Lung (tissue), 16 donors: ENCODE measurements around the gene NLRP4. TPM values are rescaled to one million over a fixed set of nuclear protein-coding genes. Genes with fewer than 3 reads are reported as not detected.

Source experiments
- ATAC-seq: fragments of 200-7000 bp; cut with Tn5 transposase; one replicate; pipeline ENCODE4 v1.9.1; 2020; ENCODE audit warnings: moderate number of reproducible peaks; ENCODE audit not compliant: insufficient read depth, low FRiP score
- DNase-seq, 3 donors: peaks; one replicate each; pipeline ENCODE4 v3.0.0-alpha.2; 2013 to 2017
- H3K27ac ChIP-seq, 2 donors: one replicate each; pipeline ENCODE4 v1.5.1; 2013; ENCODE audit warnings: mild to moderate bottlenecking in 2 of 2, moderate library complexity in 2 of 2, control low read depth in 1 of 2, inconsistent platforms in 1 of 2, low read depth in 1 of 2, low read length in 1 of 2
- H3K27me3 ChIP-seq, 3 donors: one replicate each; pipeline ENCODE4 v1.5.1; 2013; ENCODE audit warnings: low read length in 2 of 3; ENCODE audit not compliant: control insufficient read depth in 3 of 3, insufficient read depth in 3 of 3
- H3K36me3 ChIP-seq, 4 donors: one replicate each; pipeline ENCODE4 v1.5.1; 2013; ENCODE audit warnings: low read length in 4 of 4, mild to moderate bottlenecking in 1 of 4, moderate library complexity in 1 of 4; ENCODE audit not compliant: control insufficient read depth in 4 of 4, insufficient read depth in 4 of 4
- H3K4me1 ChIP-seq, 5 donors: one replicate each; pipeline ENCODE4 v1.5.1; 2013; ENCODE audit warnings: low read length in 5 of 5, mild to moderate bottlenecking in 2 of 5, moderate library complexity in 1 of 5; ENCODE audit not compliant: control insufficient read depth in 5 of 5, insufficient read depth in 5 of 5
- H3K4me3 ChIP-seq: one replicate; pipeline ENCODE4 v1.5.1; 2013; ENCODE audit warnings: mild to moderate bottlenecking, control low read depth, moderate library complexity
- H3K9ac ChIP-seq, 2 donors: one replicate each; pipeline ENCODE4 v1.5.1; 2013; ENCODE audit warnings: low read length in 2 of 2, control low read depth in 1 of 2; ENCODE audit not compliant: insufficient read depth in 1 of 2
- H3K9me3 ChIP-seq, 4 donors: one replicate each; pipeline ENCODE4 v1.5.1; 2013; ENCODE audit warnings: low read length in 3 of 4, mild to moderate bottlenecking in 1 of 4, moderate library complexity in 1 of 4; ENCODE audit not compliant: control insufficient read depth in 4 of 4, insufficient read depth in 3 of 4
- CTCF ChIP-seq: IDR thresholded peaks from 2 replicates; pipeline ENCODE4 v1.5.1; 2012; ENCODE audit warnings: mild to moderate bottlenecking; ENCODE audit errors: control extremely low read depth, extremely low read depth
- WGBS, 2 donors: extraction: QIAGEN DNeasy Blood & Tissue Kit; methylation state at CpG; one replicate each; pipeline ENCODE4 v1.1.7; 2013; 5-methylcytosine and 5-hydroxymethylcytosine counted together
- long read RNA-seq, 5 donors: transcript quantifications; one replicate each; lab custom pipeline, GENCODE V29; 2026
- polyA plus RNA-seq, 2 donors: library from polyadenylated mRNA; stranded (reverse); fragments of 200-250 nt; gene quantifications; one replicate each; pipeline ENCODE4 v1.2.1, GENCODE V29; 2013
- total RNA-seq, 2 donors: library from RNA; depleted of rRNA in 1 of 2; stranded (reverse); fragments of >200 nt in 1 of 2; gene quantifications; one replicate each; pipeline ENCODE4 v1.2.1, GENCODE V29; 2014 to 2021
- donor health status: control.
- donor health status: control.
- donor health status: Bipolar disorder and iron deficiency.
- donor health status: healthy.
- donor health status: DM: yes; HTN: yes; CAD: no.

Gene NLRP4, protein sequence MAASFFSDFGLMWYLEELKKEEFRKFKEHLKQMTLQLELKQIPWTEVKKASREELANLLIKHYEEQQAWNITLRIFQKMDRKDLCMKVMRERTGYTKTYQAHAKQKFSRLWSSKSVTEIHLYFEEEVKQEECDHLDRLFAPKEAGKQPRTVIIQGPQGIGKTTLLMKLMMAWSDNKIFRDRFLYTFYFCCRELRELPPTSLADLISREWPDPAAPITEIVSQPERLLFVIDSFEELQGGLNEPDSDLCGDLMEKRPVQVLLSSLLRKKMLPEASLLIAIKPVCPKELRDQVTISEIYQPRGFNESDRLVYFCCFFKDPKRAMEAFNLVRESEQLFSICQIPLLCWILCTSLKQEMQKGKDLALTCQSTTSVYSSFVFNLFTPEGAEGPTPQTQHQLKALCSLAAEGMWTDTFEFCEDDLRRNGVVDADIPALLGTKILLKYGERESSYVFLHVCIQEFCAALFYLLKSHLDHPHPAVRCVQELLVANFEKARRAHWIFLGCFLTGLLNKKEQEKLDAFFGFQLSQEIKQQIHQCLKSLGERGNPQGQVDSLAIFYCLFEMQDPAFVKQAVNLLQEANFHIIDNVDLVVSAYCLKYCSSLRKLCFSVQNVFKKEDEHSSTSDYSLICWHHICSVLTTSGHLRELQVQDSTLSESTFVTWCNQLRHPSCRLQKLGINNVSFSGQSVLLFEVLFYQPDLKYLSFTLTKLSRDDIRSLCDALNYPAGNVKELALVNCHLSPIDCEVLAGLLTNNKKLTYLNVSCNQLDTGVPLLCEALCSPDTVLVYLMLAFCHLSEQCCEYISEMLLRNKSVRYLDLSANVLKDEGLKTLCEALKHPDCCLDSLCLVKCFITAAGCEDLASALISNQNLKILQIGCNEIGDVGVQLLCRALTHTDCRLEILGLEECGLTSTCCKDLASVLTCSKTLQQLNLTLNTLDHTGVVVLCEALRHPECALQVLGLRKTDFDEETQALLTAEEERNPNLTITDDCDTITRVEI
- total RNA-seq (under 1 TPM in 1 of 2 donors, not detected in 1; 0.11 TPM), polyA plus RNA-seq (not detected)
- long read RNA-seq, donor 1: 0 reads
- long read RNA-seq, donor 2: 0 reads
- long read RNA-seq, donor 3: 0 reads
- long read RNA-seq, donor 4: 0 reads
- long read RNA-seq, donor 5: 0 reads

GRCh38 chr19:55836340-55836739, at the start of gene NLRP4:
NLRP4 (plus strand) TSS chr19:55836540; CDS start chr19:55852081, 15,541 bp downstream.
- DNase-seq (no peak), ATAC-seq (no peak)
- WGBS, 2 donors: 89 to 95% methylated on average over 16 of the region's 16 CpGs
- Histone ChIP-seq H3K9ac (no peak within 1 kb of the TSS), H3K9me3 (peaks cover 0 to 3% (median 0%) of the 10 kb centered on the region in 4 donors), H3K4me1 (no peaks in the 10 kb centered on the region), H3K27ac (no peak within 1 kb of the TSS), H3K27me3 (no peaks in the 10 kb centered on the region), H3K4me3 (no peak within 1 kb of the TSS), H3K36me3 (no peaks in the 10 kb centered on the region)
- TF ChIP-seq CTCF: no peak

DNA sequence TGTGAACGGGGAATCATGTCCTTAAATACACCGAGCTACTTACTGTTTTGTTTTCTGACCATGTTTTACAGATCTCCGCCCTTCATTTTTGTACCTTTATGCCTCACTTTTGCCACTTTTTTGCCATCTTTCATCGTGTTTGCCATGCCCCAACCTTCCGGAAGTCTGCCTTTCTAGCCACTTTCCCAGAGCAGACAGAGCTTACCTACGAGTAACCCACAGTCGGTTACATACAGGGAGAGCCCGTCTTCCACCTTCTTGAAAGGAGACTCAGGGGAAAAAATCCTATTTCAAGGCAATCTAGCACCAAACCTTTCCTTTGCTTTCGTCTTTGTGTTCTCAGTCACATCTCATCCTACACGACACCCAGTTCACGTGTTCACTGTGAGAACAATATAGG, 41.3 kb upstream of the NLRP4 start:
- DNase-seq: no peak
- ATAC-seq: no peak
- WGBS, 2 donors: 90% methylated on average over 11 of the region's 11 CpGs
- H3K27me3 ChIP-seq: no peaks in the 10 kb centered on the region
- TF ChIP-seq CTCF: no peak
- H3K9me3 ChIP-seq: no peaks in the 10 kb centered on the region
- no peaks in the 10 kb centered on the region for H3K36me3 ChIP-seq
- no peak overlapping the region for H3K27ac ChIP-seq
- no peak overlapping the region for H3K4me3 ChIP-seq
- no peak overlapping the region for H3K9ac ChIP-seq
- H3K4me1 ChIP-seq: no peaks in the 10 kb centered on the region

DNA sequence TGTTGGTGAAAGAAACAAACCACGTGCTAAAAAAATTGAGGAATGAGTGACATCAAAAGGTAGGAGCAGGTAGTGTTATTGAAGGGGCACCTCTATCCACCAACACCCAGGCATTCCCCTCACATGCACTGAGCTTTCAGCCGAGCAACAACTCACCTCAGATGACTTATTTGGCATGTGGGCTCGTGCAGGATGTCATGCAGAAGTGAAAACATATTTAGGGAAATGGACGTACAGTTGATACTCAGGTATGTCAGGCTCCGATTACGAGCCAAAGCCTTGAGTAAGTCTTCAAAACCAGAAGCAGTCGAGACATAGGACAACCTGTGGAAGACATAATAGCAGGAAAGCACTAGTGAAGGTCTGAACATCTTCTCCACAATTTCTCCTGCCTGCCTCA, 34.9 kb upstream of the NLRP4 start:
- Histone ChIP-seq H3K36me3 (no peaks in the 10 kb centered on the region), H3K9me3 (peaks cover 0 to 2% (median 0%) of the 10 kb centered on the region in 4 donors), H3K4me1 (peaks cover 0 to 2% (median 0%) of the 10 kb centered on the region in 5 donors), H3K27me3 (no peaks in the 10 kb centered on the region), H3K9ac (no peak overlapping the region), H3K4me3 (no peak overlapping the region), H3K27ac (no peak overlapping the region)
- DNase-seq (no peak), ATAC-seq (no peak)
- 65 to 69% methylated on average over 7 of the region's 7 CpGs for WGBS, 2 donors
- no peak for TF ChIP-seq CTCF
